ENCODE measurements around the gene UBE2M.
"Not testable (repeated sequence)": the region's sequence is repeated elsewhere in the genome, so short reads cannot be mapped to it uniquely, and the experiment has no call there.

UBE2M gene

DNA sequence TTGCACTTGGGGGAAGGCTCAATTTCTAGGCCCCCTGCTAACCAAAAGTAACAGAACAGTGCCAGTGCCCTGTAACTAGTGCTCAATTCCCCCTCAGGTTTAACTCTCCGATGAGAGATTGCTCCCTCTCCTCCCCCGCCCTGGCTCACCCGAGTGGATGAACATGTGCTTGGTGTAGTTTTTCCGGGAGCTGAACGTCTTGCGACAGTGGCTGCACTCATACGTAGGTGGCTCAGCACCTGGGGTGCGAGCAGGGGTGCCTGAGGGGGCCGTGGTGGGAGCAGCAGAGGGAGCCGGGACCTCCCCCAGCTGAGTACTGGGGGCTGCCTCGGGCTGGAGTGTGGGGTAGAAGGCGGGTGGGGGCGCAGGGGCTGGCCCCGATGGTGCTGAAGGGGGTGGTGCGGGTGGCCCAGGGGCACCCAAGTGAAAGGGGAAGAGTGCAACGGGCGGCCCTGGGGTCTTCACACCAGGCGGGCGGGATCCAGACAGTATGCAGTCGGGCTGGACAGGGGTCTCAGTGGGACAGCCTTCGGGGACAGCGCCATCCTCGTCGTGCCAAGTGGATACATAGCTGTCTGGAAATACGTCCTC is 42.1 kb downstream of the UBE2M start:
- peaks cover 49% of the 10 kb centered on the region for H3K4me1 ChIP-seq (ENCODE audit: control insufficient read depth, insufficient read depth, low read length)
- H3K27me3 ChIP-seq (ENCODE audit: control insufficient read depth in 1 of 2, insufficient read depth in 2 of 2, low read length in 2 of 2) = no peaks in the 10 kb centered on the region
- H3K27ac ChIP-seq (ENCODE audit: low read length) = peak overlapping the region; percentile 6
- no peak overlapping the region for H3K9ac ChIP-seq (ENCODE audit: low read length in 2 of 2)
- H3K4me3 ChIP-seq (ENCODE audit: low read length in 2 of 2) = no peak overlapping the region
- no peaks in the 10 kb centered on the region for H3K9me3 ChIP-seq (ENCODE audit: control insufficient read depth in 2 of 2, low read length in 2 of 2)
- peaks cover 6 to 16% of the 10 kb centered on the region in 2 donors for H3K36me3 ChIP-seq (ENCODE audit: control insufficient read depth in 2 of 2, insufficient read depth in 2 of 2, low read length in 2 of 2)

DNA sequence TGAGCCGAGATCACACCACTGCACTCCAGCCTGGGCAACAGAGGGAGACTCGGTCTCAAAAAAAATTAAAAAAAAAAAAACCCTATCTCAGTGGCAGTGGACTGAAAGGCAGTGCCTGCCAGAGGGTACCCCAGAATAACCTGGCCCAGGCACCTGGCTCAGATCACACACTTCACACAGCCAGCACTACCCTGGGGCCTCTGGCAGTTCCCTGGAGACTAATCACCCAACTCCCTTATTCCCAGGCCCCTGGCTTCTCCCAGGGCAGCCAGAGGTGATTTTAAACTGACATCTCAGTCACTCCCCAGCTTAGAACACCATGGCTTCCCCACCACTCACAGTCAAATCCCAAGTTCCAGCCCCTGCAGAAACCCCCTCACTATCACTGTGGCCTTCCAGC is 43.2 kb downstream of the UBE2M start:
- Histone ChIP-seq H3K4me3 (ENCODE audit: low read length in 2 of 2) (no peak overlapping the region), H3K27me3 (ENCODE audit: control insufficient read depth in 1 of 2, insufficient read depth in 2 of 2, low read length in 2 of 2) (no peaks in the 10 kb centered on the region), H3K4me1 (ENCODE audit: control insufficient read depth, insufficient read depth, low read length) (peaks cover 45% of the 10 kb centered on the region), H3K27ac (ENCODE audit: low read length) (no peak overlapping the region), H3K9me3 (ENCODE audit: control insufficient read depth in 2 of 2, low read length in 2 of 2) (no peaks in the 10 kb centered on the region), H3K9ac (ENCODE audit: low read length in 2 of 2) (no peak overlapping the region), H3K36me3 (ENCODE audit: control insufficient read depth in 2 of 2, insufficient read depth in 2 of 2, low read length in 2 of 2) (peaks cover 6 to 16% of the 10 kb centered on the region in 2 donors)

DNA sequence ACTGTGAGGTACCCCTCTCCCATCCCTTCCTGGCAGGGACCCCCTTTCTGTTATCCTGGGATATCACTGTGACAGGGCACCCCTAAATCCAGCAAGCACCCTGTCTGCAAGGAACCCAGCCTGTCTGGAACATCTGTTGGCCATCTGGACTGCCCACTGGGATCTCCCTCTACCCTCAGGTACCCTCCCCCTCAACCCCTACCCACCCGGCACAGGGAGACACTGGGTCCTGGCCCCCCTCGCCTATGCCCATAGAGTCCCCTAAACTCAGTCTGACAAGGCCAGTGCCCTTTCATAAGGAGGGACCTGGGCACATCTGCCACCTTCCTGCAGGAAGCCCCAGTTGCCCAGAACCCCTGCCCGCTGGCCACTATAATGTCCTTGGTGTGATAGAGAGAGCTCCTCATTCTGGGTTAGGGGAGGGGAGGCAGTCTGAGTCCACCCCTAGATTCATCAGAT is 43.8 kb downstream of the UBE2M start:
- peak overlapping the region in 1 of 2 donors; percentile 71 for H3K4me3 ChIP-seq (ENCODE audit: low read length in 2 of 2)
- no peaks in the 10 kb centered on the region for H3K9me3 ChIP-seq (ENCODE audit: control insufficient read depth in 2 of 2, low read length in 2 of 2)
- H3K27ac ChIP-seq (ENCODE audit: low read length) = peak overlapping the region; percentile 6
- no peak overlapping the region for H3K9ac ChIP-seq (ENCODE audit: low read length in 2 of 2)
- H3K4me1 ChIP-seq (ENCODE audit: control insufficient read depth, insufficient read depth, low read length) = peaks cover 41% of the 10 kb centered on the region
- no peaks in the 10 kb centered on the region for H3K27me3 ChIP-seq (ENCODE audit: control insufficient read depth in 1 of 2, insufficient read depth in 2 of 2, low read length in 2 of 2)
- H3K36me3 ChIP-seq (ENCODE audit: control insufficient read depth in 2 of 2, insufficient read depth in 2 of 2, low read length in 2 of 2) = peaks cover 6 to 16% of the 10 kb centered on the region in 2 donors

DNA sequence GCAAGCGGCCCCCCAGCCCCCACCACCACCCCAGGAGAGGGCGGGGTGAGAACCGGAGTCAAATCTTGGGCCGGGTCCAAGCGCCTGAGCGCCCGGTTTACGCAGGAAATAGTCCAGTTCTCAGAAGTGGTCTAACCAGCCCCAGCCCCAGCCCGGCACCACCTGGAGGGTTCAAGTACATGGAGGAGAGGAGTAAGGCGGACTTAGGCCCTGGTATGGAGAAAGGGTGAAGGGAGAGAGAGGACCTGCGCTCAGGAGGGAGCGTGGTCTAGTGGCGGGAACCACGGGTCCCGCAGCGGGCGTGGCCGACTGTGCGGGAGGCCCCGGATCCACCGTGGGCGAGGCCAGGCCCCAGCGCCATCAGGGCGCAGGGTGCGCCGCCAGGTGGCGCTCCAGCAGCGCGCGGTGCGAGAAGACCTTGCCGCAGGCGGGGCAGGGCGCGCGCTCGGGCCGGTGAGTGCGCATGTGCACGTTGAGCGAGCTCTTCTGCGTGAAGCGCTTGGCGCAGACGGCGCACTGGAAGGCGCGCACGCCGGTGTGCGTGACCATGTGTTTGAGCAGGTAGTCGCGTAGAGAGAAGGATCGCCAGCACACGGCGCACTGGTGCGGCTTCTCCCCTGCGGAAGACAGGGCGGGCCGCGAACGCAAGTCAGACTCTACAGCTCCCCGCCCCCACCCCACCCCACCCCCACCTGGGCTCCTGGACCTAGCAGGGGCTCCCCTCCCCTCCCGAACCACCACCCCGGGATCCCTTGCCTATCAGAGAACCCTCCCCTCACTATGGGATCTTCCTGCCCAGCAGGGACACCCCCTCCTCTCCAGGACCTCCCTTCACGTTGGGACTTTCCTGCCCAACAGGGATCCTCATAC is 44.5 kb downstream of the UBE2M start:
- Histone ChIP-seq H3K27ac (ENCODE audit: low read length) (peak overlapping the region; percentile 58), H3K4me1 (ENCODE audit: control insufficient read depth, insufficient read depth, low read length) (peaks cover 38% of the 10 kb centered on the region), H3K9ac (ENCODE audit: low read length in 2 of 2) (peak overlapping the region; percentile 62 to 71), H3K27me3 (ENCODE audit: control insufficient read depth in 1 of 2, insufficient read depth in 2 of 2, low read length in 2 of 2) (no peaks in the 10 kb centered on the region), H3K4me3 (ENCODE audit: low read length in 2 of 2) (peak overlapping the region; percentile 31 to 71), H3K36me3 (ENCODE audit: control insufficient read depth in 2 of 2, insufficient read depth in 2 of 2, low read length in 2 of 2) (peaks cover 6 to 16% of the 10 kb centered on the region in 2 donors), H3K9me3 (ENCODE audit: control insufficient read depth in 2 of 2, low read length in 2 of 2) (no peaks in the 10 kb centered on the region)

DNA sequence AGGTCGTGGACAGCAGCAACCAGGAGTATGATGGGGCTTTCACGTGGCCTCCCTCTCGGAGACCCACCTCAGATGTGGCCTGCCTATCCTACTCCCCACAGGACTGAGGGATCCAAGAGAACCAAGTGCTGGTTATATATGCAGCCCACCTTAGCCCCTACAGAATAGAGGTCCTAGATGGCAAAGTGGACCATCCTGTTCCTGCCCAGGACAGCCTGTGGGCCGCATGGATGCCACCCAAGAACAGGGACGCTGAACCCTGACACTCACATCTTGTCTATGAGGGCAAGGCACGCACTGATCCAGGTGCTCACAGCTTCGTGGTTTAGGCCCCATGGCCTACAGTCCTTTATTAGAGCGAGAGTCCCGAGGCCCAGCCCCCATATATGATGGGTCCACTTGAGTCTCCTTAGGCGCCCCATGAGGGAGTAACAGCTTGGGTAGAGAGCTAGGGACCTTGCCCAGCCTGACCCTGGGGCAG is 45.2 kb downstream of the UBE2M start:
- H3K36me3 ChIP-seq (ENCODE audit: control insufficient read depth in 2 of 2, insufficient read depth in 2 of 2, low read length in 2 of 2) = peaks cover 6 to 16% of the 10 kb centered on the region in 2 donors
- H3K9ac ChIP-seq (ENCODE audit: low read length in 2 of 2) = peak overlapping the region; percentile 62 to 71
- no peaks in the 10 kb centered on the region for H3K9me3 ChIP-seq (ENCODE audit: control insufficient read depth in 2 of 2, low read length in 2 of 2)
- no peaks in the 10 kb centered on the region for H3K27me3 ChIP-seq (ENCODE audit: control insufficient read depth in 1 of 2, insufficient read depth in 2 of 2, low read length in 2 of 2)
- H3K4me1 ChIP-seq (ENCODE audit: control insufficient read depth, insufficient read depth, low read length) = peaks cover 31% of the 10 kb centered on the region
- no peak overlapping the region for H3K4me3 ChIP-seq (ENCODE audit: low read length in 2 of 2)
- peak overlapping the region; percentile 58 for H3K27ac ChIP-seq (ENCODE audit: low read length)

DNA sequence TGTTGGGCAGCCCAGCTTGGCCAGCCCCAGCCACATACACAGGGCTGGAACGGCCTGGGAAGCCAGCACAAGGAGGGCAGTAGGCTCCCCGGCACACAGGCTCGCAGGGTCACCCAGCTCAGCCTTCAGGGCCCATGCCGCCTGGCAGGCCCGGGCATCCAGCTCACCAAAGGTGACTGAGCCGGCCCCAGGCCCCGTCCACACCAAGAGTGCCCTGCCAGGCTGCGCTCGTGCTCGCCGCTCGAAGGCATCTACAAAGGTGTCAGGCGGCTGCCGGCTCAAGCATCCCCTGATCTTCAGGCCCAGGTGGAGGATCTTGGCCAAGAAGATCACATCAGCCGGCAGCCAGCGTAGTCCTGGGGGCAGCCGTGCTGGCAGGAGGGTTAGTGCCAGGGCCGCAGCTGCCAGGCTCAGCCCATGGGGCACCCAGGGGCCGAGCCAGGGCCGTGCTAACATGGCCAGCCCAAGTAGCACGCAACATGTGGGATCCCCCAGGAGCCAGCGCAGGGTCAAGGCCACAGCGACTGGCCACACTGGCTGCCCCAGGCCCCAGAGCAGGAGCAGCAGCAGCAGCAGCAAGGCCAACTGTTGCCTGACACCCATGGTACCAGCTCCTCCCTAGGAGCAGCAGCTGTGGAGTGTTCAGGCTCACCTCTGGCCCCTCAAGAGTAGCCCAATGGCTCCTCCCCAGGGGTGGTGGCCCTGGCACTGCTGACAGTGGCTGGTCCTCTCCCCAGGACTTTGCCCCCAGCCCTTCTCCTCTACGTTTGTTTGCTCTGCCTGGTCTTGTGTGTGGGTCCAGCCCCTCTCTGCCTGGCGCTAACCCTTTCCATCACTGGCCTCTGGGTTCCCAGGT is 46.8 kb downstream of the UBE2M start, which contains the start of gene SLC27A5:
TSS of gene SLC27A5 (minus strand) at position 640 of the 856 bp plus-strand sequence. CDS start at position 603, 37 bp downstream.
- no peaks in the 10 kb centered on the region for H3K27me3 ChIP-seq (ENCODE audit: control insufficient read depth in 1 of 2, insufficient read depth in 2 of 2, low read length in 2 of 2)
- H3K9ac ChIP-seq (ENCODE audit: low read length in 2 of 2) = no peak within 1 kb of the TSS
- H3K27ac ChIP-seq (ENCODE audit: low read length) = no peak within 1 kb of the TSS
- H3K4me3 ChIP-seq (ENCODE audit: low read length in 2 of 2) = no peak within 1 kb of the TSS
- H3K9me3 ChIP-seq (ENCODE audit: control insufficient read depth in 2 of 2, low read length in 2 of 2) = no peaks in the 10 kb centered on the region
- peaks cover 3 to 8% of the 10 kb centered on the region in 2 donors for H3K36me3 ChIP-seq (ENCODE audit: control insufficient read depth in 2 of 2, insufficient read depth in 2 of 2, low read length in 2 of 2)
- H3K4me1 ChIP-seq (ENCODE audit: control insufficient read depth, insufficient read depth, low read length) = peaks cover 21% of the 10 kb centered on the region

DNA sequence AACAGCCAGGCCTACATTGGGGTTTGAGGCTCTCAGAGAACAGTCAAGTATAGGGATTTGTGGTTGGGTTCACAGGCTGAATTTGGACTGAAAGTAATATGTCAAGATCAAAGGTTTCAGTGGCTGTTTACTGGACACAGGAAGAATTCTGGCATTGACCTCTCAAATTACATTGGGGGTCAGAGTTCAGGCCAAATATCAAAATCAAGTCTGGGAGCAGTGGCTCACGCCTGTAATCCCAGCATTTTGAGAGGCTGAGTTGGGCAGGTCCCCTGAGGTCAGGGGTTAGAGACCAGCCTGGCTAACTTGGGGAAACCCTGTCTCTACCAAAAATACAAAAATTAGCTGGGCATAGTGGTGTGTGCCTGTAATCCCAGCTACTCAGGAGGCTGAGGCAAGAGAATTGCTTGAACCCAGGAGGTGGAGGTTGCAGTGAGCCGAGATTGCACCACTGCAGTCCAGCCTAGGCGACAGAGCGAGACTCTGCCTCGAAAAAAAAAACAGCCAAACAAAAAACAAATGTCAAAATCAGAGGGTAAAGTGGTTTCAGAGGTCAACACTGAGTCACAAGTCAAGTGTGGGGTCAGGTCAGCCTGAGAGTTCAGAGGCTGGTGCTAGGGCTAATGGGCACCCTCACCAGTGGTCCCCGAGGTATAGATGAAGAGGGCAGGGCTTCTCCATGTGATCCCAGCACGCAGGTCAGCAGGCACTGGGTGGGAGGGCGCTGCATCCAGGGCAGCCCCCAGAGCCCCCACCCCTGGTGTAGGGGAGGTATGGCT is 48.1 kb downstream of the UBE2M start:
- Histone ChIP-seq H3K27ac (ENCODE audit: low read length) (no peak overlapping the region), H3K4me1 (ENCODE audit: control insufficient read depth, insufficient read depth, low read length) (peaks cover 13% of the 10 kb centered on the region), H3K9me3 (ENCODE audit: control insufficient read depth in 2 of 2, low read length in 2 of 2) (no peaks in the 10 kb centered on the region), H3K4me3 (ENCODE audit: low read length in 2 of 2) (no peak overlapping the region), H3K36me3 (ENCODE audit: control insufficient read depth in 2 of 2, insufficient read depth in 2 of 2, low read length in 2 of 2) (no peaks in the 10 kb centered on the region), H3K9ac (ENCODE audit: low read length in 2 of 2) (no peak overlapping the region), H3K27me3 (ENCODE audit: control insufficient read depth in 1 of 2, insufficient read depth in 2 of 2, low read length in 2 of 2) (no peaks in the 10 kb centered on the region)

DNA sequence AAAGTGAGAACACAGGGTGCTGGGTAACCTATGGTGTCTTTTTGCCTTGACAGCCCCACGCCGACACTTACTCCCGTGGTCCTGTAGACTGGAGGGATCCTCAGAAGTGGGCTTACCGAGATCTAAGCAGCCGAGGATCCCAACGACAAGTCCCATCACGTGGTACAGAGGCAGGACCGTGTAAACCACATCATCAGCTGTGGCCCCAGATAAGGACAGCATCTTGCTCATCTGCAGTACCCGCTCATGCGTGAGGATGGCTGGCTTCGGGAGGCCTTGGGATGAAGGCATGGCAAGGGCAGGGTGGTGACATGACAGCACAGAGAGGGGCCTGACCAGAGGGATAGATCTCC is 48.7 kb downstream of the UBE2M start:
- H3K4me3 ChIP-seq (ENCODE audit: low read length in 2 of 2) = no peak overlapping the region
- no peak overlapping the region for H3K27ac ChIP-seq (ENCODE audit: low read length)
- no peaks in the 10 kb centered on the region for H3K27me3 ChIP-seq (ENCODE audit: control insufficient read depth in 1 of 2, insufficient read depth in 2 of 2, low read length in 2 of 2)
- no peaks in the 10 kb centered on the region for H3K9me3 ChIP-seq (ENCODE audit: control insufficient read depth in 2 of 2, low read length in 2 of 2)
- H3K4me1 ChIP-seq (ENCODE audit: control insufficient read depth, insufficient read depth, low read length) = peaks cover 12% of the 10 kb centered on the region
- no peak overlapping the region for H3K9ac ChIP-seq (ENCODE audit: low read length in 2 of 2)
- H3K36me3 ChIP-seq (ENCODE audit: control insufficient read depth in 2 of 2, insufficient read depth in 2 of 2, low read length in 2 of 2) = no peaks in the 10 kb centered on the region

DNA sequence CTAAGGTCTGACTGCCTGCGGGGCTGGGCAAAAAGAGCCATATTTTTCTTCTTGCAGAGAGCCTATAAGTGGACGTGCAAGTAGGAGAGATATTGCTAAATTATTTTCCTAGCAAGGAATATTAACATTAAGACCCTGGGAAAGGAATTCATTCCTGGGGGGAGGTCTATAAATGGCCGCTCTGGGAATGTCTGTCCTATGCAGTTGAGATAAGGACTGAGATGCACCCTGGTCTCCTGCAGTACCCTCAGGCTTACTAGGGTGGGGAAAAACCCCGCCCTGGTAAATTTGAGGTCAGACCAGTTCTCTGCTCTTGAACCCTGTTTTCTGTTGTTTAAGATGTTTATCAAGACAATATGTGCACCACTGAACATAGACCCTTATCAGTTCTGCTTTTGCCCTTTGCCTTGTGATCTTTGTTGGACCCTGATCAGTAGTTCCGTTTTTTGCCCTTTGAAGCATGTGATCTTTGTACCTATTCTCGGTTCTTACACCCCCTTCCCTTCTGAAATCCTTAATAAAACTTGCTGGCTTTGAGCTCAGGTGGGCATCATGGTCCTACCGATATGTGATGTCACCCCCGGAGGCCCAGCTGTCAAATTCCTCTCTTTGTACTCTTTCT is 50.7 kb downstream of the UBE2M start:
- not testable (repeated sequence) for H3K27ac ChIP-seq (ENCODE audit: low read length); H3K27me3 ChIP-seq (ENCODE audit: control insufficient read depth in 1 of 2, insufficient read depth in 2 of 2, low read length in 2 of 2); H3K4me1 ChIP-seq (ENCODE audit: control insufficient read depth, insufficient read depth, low read length); H3K4me3 ChIP-seq (ENCODE audit: low read length in 2 of 2); H3K36me3 ChIP-seq (ENCODE audit: control insufficient read depth in 2 of 2, insufficient read depth in 2 of 2, low read length in 2 of 2); H3K9ac ChIP-seq (ENCODE audit: low read length in 2 of 2); H3K9me3 ChIP-seq (ENCODE audit: control insufficient read depth in 2 of 2, low read length in 2 of 2)
